ENCODE results near the gene CCDC183.

DNA sequence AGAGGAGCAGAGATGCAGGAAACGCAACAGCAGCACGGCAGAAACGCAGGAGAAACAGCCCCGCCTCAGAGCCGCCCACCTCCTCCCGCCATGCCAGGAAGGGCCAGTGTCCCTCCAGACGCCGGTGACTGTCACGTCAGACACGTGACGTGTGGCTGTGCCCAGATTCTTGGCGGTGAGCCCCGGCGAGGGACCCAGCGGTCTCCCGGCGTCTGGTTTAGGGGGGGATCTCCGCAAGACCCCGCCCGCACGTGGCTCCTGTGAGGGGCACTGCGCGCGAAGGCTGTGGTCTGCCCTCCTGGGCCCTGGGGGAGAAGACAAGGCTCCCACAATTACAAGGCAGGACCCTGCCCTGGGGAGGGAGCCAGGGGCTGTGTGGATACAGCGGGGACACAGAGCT lies 35.7 kb upstream of the CCDC183 start:
- TF ChIP-seq EP300 (conservative IDR thresholded peaks at IDR 0.05; ENCODE audit: poor library complexity, severe bottlenecking) (no peak), EZH2 (IDR thresholded peaks at IDR 0.05; ENCODE audit: borderline replicate concordance, insufficient read depth, low read length, poor library complexity, severe bottlenecking) (no peak), MXI1 (conservative IDR thresholded peaks at IDR 0.05; ENCODE audit: poor library complexity, severe bottlenecking) (no peak), SMC3 (conservative IDR thresholded peaks at IDR 0.05; ENCODE audit: poor library complexity) (no peak), RAD21 (conservative IDR thresholded peaks at IDR 0.05) (no peak), POLR2AphosphoS5 (IDR thresholded peaks at IDR 0.05) (no peak)
- TF ChIP-seq, protein P1, sequence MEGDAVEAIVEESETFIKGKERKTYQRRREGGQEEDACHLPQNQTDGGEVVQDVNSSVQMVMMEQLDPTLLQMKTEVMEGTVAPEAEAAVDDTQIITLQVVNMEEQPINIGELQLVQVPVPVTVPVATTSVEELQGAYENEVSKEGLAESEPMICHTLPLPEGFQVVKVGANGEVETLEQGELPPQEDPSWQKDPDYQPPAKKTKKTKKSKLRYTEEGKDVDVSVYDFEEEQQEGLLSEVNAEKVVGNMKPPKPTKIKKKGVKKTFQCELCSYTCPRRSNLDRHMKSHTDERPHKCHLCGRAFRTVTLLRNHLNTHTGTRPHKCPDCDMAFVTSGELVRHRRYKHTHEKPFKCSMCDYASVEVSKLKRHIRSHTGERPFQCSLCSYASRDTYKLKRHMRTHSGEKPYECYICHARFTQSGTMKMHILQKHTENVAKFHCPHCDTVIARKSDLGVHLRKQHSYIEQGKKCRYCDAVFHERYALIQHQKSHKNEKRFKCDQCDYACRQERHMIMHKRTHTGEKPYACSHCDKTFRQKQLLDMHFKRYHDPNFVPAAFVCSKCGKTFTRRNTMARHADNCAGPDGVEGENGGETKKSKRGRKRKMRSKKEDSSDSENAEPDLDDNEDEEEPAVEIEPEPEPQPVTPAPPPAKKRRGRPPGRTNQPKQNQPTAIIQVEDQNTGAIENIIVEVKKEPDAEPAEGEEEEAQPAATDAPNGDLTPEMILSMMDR (IDR thresholded peaks at IDR 0.05; ENCODE audit: poor library complexity, severe bottlenecking) = no peak
- TF ChIP-seq, protein P2, sequence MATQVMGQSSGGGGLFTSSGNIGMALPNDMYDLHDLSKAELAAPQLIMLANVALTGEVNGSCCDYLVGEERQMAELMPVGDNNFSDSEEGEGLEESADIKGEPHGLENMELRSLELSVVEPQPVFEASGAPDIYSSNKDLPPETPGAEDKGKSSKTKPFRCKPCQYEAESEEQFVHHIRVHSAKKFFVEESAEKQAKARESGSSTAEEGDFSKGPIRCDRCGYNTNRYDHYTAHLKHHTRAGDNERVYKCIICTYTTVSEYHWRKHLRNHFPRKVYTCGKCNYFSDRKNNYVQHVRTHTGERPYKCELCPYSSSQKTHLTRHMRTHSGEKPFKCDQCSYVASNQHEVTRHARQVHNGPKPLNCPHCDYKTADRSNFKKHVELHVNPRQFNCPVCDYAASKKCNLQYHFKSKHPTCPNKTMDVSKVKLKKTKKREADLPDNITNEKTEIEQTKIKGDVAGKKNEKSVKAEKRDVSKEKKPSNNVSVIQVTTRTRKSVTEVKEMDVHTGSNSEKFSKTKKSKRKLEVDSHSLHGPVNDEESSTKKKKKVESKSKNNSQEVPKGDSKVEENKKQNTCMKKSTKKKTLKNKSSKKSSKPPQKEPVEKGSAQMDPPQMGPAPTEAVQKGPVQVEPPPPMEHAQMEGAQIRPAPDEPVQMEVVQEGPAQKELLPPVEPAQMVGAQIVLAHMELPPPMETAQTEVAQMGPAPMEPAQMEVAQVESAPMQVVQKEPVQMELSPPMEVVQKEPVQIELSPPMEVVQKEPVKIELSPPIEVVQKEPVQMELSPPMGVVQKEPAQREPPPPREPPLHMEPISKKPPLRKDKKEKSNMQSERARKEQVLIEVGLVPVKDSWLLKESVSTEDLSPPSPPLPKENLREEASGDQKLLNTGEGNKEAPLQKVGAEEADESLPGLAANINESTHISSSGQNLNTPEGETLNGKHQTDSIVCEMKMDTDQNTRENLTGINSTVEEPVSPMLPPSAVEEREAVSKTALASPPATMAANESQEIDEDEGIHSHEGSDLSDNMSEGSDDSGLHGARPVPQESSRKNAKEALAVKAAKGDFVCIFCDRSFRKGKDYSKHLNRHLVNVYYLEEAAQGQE (IDR thresholded peaks at IDR 0.05; ENCODE audit: borderline replicate concordance) = no peak

Measured in neural cell (in vitro differentiated cells).